ENCODE data around the gene SARM1. TPM values are rescaled to one million over a fixed set of nuclear protein-coding genes. Genes with fewer than 3 reads are reported as not detected.
A peak's percentile ranks its signal among the peaks of the same experiment; 100 is the strongest.

Gene SARM1
- total and polyA plus RNA-seq, 2 of the 13 experiments (the other 11 are each of a cell fraction or from before 2014, with no cell fraction given), result 0.73 to 0.86 TPM

DNA sequence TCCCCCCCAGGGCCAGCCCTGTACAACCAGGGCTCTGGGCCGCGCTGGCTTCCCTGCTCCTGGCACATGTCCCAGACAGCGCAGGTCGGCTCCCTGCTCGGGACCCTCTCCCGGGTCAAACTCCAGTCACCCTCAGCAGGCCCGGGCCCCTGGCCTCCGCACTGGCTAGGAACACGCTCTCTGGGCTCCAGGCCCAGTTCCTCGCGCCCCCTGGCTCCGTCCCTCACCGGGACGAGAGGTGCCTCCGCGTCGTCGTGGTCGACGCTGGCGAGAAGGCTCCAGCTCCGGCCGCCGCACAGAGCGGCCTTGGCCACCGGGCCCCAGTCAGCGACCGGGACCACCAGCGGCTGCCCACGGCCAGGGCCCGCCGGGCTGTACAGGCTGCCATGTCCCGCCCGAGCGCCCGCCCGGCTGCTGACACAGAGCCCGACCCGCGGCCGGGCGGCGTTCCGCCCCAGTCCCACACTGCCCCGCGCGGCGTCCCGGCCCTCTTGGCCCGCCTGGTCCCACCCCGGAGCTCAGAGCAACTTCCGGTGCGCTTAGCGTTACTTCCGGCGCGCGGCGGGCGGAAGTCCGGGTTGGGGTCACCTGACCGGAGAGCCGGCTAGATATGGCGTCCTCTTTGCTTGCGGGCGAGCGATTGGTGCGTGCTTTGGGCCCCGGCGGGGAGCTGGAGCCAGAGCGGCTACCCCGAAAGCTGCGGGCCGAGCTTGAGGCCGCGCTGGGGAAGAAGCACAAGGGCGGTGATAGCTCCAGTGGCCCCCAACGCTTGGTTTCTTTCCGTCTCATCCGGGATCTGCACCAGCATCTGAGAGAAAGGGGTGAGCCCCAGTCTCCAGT is 14.2 kb upstream of the SARM1 start, which contains the start of gene POLDIP2 (continued):
- peak; percentile 85 for TF ChIP-seq MYC (CRISPR knock-in tag; IDR thresholded peaks at IDR 0.05; ENCODE audit: borderline replicate concordance)
- 0 out of 2 replicates have a peak, but pooled peaks have one; percentile 54 for TF ChIP-seq SMAD1 (CRISPR knock-in tag; IDR thresholded peaks at IDR 0.05; ENCODE audit: borderline replicate concordance, low read depth)
- TF ChIP-seq SRSF9 (IDR thresholded peaks at IDR 0.05; ENCODE audit: borderline replicate concordance, insufficient read depth, low read depth, low read length, poor library complexity, severe bottlenecking), result no peak
- TF ChIP-seq, protein P1, sequence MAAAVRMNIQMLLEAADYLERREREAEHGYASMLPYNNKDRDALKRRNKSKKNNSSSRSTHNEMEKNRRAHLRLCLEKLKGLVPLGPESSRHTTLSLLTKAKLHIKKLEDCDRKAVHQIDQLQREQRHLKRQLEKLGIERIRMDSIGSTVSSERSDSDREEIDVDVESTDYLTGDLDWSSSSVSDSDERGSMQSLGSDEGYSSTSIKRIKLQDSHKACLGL (CRISPR knock-in tag; IDR thresholded peaks at IDR 0.05), result peak; percentile 73
- TF ChIP-seq, protein P2, sequence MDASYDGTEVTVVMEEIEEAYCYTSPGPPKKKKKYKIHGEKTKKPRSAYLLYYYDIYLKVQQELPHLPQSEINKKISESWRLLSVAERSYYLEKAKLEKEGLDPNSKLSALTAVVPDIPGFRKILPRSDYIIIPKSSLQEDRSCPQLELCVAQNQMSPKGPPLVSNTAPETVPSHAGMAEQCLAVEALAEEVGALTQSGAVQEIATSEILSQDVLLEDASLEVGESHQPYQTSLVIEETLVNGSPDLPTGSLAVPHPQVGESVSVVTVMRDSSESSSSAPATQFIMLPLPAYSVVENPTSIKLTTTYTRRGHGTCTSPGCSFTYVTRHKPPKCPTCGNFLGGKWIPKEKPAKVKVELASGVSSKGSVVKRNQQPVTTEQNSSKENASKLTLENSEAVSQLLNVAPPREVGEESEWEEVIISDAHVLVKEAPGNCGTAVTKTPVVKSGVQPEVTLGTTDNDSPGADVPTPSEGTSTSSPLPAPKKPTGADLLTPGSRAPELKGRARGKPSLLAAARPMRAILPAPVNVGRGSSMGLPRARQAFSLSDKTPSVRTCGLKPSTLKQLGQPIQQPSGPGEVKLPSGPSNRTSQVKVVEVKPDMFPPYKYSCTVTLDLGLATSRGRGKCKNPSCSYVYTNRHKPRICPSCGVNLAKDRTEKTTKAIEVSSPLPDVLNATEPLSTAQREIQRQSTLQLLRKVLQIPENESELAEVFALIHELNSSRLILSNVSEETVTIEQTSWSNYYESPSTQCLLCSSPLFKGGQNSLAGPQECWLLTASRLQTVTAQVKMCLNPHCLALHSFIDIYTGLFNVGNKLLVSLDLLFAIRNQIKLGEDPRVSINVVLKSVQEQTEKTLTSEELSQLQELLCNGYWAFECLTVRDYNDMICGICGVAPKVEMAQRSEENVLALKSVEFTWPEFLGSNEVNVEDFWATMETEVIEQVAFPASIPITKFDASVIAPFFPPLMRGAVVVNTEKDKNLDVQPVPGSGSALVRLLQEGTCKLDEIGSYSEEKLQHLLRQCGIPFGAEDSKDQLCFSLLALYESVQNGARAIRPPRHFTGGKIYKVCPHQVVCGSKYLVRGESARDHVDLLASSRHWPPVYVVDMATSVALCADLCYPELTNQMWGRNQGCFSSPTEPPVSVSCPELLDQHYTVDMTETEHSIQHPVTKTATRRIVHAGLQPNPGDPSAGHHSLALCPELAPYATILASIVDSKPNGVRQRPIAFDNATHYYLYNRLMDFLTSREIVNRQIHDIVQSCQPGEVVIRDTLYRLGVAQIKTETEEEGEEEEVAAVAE (CRISPR knock-in tag; IDR thresholded peaks at IDR 0.05; ENCODE audit: borderline replicate concordance), result peak; percentile 72; the same call in 1 of the 2 replicates
- 0 out of 2 replicates have a peak, but pooled peaks have one; percentile 46 for TF ChIP-seq ZNF816 (CRISPR knock-in tag; IDR thresholded peaks at IDR 0.05; ENCODE audit: borderline replicate concordance)
- peak; percentile 91 for TF ChIP-seq POLR2G (IDR thresholded peaks at IDR 0.05; ENCODE audit: low read depth, low read length)
- no peak; the same call in 1 of the 2 replicates for TF ChIP-seq BCL6 (CRISPR knock-in tag; IDR thresholded peaks at IDR 0.05)
- TF ChIP-seq ZNF556 (CRISPR knock-in tag; IDR thresholded peaks at IDR 0.05; ENCODE audit: borderline replicate concordance), result peak; percentile 88; the same call in 1 of the 2 replicates
- no peak for TF ChIP-seq RFX1 (IDR thresholded peaks at IDR 0.05)
- TF ChIP-seq, protein P3, sequence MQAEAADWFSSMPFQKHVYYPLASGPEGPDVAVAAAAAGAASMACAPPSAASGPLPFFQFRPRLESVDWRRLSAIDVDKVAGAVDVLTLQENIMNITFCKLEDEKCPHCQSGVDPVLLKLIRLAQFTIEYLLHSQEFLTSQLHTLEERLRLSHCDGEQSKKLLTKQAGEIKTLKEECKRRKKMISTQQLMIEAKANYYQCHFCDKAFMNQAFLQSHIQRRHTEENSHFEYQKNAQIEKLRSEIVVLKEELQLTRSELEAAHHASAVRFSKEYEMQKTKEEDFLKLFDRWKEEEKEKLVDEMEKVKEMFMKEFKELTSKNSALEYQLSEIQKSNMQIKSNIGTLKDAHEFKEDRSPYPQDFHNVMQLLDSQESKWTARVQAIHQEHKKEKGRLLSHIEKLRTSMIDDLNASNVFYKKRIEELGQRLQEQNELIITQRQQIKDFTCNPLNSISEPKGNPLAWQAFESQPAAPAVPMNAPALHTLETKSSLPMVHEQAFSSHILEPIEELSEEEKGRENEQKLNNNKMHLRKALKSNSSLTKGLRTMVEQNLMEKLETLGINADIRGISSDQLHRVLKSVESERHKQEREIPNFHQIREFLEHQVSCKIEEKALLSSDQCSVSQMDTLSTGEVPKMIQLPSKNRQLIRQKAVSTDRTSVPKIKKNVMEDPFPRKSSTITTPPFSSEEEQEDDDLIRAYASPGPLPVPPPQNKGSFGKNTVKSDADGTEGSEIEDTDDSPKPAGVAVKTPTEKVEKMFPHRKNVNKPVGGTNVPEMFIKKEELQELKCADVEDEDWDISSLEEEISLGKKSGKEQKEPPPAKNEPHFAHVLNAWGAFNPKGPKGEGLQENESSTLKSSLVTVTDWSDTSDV (CRISPR knock-in tag; IDR thresholded peaks at IDR 0.05), result no peak
- TF ChIP-seq ZNF44 (CRISPR knock-in tag; IDR thresholded peaks at IDR 0.05), result 0 out of 2 replicates have a peak, but pooled peaks have one; percentile 73
- TF ChIP-seq ZBTB8A (CRISPR knock-in tag; IDR thresholded peaks at IDR 0.05; ENCODE audit: borderline replicate concordance, low read depth), result no peak
- TF ChIP-seq ATF7-NPFF (CRISPR knock-in tag; IDR thresholded peaks at IDR 0.05; ENCODE audit: low read depth), result peak; percentile 79
- TF ChIP-seq ZSCAN31 (CRISPR knock-in tag; IDR thresholded peaks at IDR 0.05; ENCODE audit: low read depth), result peak; percentile 87
- TF ChIP-seq SP1 (IDR thresholded peaks at IDR 0.05), result no peak
- peak; percentile 82 for TF ChIP-seq SP1 (CRISPR knock-in tag; IDR thresholded peaks at IDR 0.05)
- TF ChIP-seq ZNF264 (CRISPR knock-in tag; IDR thresholded peaks at IDR 0.05), result peak; percentile 22; the same call in 1 of the 2 replicates
- TF ChIP-seq MXD4 (CRISPR knock-in tag; IDR thresholded peaks at IDR 0.05), result peak; percentile 88
- TF ChIP-seq PRMT3 (CRISPR knock-in tag; IDR thresholded peaks at IDR 0.05; ENCODE audit: borderline replicate concordance, low read depth), result no peak
- no peak for TF ChIP-seq GPN1 (CRISPR knock-in tag; IDR thresholded peaks at IDR 0.05; ENCODE audit: borderline replicate concordance)
- no peak for TF ChIP-seq ZSCAN20 (CRISPR knock-in tag; IDR thresholded peaks at IDR 0.05; ENCODE audit: borderline replicate concordance)
